Measurements from ENCODE around the gene NARS2. TPM values are rescaled to one million over a fixed set of nuclear protein-coding genes. Genes with fewer than 3 reads are reported as not detected.

Gene NARS2
- total RNA-seq, 1 experiment from 2014 or later = 33.2 TPM

DNA sequence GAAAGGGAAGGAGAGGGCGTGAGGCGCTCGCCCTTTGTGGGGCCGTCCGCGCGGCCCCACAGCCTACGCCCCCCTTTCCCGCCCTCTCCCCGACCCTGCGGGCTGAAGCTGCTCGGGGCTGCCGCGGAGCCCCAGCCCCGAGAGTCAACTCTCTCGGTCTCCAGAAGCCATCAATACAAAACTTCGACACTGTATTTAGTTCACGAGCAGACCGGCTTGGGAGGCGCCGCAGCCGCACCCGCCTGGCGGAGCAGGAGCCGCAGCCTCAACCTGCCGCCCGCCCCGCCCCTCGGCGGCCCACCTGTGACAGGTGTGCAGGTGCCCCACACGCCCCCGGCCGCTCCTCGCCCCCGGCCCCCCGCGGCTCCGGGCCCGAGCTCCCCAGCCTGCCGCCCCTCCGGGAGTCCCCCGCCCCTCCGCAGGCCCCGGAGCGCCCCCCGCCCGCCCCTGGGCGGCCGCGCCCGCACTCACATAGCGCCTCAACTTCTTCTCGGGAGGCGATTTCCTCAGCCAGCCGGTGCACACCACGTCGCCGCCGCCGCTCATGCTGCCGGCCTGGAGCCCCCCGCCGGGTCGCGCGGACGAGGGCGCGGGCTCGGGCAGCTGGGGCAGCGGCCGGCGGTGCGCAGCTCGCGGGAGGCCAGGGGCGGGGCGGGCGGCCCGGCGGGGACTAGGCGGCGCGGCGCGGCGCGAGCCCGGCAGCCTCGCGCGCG is 157.3 kb downstream of the NARS2 start, which contains the start of gene GAB2:
TSS of gene GAB2 (minus strand) at position 646 of the 713 bp plus-strand sequence. CDS start at position 546, 100 bp downstream.
- no peak for DNase-seq (ENCODE audit: extremely low read depth, low read depth)

- DNase-seq (ENCODE audit: extremely low read depth, low read depth) = peak; percentile 67
Measured at GRCh38 chr11:78416285-78417174, 158.1 kb downstream of the NARS2 start.

DNA sequence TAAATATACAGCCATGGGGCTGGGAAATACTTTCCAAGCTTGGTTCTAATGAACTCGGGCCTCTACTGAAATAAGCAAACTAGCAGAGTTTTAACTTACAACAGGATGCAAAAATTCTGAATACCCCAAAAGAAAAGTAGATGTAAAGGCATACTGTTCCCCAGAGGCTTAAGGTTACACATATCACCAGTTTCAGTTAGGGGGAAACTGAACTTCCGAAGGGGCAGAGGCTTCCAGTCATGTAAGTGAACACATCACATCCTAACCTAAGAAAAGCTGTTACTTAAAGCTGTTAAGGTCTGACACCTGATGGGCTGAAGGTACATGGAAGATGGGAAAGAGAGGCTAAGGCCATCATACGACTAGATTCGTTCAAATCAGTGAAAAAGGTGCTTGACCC is 159.3 kb downstream of the NARS2 start:
- DNase-seq (ENCODE audit: extremely low read depth, low read depth) = no peak

DNA sequence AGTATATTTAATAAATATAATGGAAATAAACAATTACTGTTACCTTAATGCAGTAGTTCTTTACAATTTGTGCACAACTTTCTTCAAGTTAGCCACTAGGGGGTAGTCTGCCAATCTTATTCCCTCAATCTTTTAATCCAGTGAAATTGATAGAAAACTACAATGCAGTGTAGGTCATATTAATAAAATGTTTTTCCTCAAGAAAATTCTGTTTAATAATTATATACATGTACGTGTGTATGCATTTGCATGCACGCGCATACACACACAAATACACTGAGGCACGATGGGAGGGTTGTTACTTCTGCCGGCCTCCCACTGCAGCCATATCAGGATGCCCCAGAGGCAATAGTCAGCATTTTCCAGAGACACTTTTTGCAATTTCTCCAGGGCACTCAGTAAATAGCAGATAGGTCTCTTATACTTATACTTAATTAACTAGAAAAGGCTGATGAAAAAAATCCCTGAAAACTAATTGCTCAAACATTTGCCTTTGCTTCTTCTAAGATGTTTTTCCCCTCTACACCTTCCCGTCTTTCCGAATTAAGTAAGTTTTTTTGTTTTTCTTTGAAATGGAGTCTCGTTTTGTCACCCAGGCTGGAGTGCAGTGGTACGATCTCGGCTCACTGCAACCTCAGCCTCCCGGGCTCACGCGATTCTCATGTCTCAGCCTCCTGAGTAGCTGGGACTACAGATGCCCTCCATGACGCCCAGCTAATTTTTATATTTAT is 160.2 kb downstream of the NARS2 start:
- DNase-seq (ENCODE audit: extremely low read depth, low read depth) = no peak

DNA sequence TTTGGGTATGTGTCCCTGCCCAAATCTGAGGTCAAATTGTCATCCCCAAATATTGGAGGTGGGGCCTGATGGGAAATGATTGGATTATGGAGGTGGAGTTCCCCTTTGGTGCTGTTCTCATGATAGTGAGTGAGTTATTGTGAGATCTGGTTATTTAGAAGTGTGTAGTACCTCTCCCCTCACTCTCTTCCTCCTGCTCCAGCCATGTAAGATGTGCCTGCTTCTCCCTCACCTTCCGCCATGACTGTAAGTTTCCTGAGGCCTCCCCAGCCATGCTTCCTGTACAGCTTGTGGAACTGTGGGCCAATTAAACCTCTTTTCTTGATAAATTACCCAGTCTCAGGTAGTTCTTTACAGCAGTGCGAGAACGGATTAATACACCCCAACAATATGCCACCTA is 166.0 kb downstream of the NARS2 start:
- DNase-seq (ENCODE audit: extremely low read depth, low read depth) = no peak

GRCh38 chr11:78406568-78407196 is 168.0 kb downstream of the NARS2 start:
- DNase-seq (ENCODE audit: extremely low read depth, low read depth) = no peak

- DNase-seq (ENCODE audit: extremely low read depth, low read depth) = no peak
Measured at GRCh38 chr11:78405805-78406204, 168.9 kb downstream of the NARS2 start.

DNA sequence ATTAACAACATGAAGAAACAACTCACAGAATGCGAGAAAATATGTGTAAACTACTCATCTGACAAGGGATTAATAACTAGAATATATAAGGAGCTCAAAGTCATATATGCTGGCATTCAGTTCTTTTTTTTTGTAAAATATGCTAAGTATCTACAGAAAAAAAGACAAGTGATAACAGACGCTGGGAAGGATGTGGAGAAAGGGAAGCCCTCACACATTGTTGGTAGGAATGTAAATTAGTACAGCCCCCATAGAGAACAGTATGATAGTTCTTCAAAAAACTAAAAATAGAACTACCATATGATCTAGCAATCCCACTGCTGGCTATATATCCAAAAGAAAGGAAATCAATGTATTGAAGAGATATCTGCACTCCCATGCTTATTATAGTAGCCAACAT is 170.9 kb downstream of the NARS2 start:
- DNase-seq (ENCODE audit: extremely low read depth, low read depth) = no peak

- no peak for DNase-seq (ENCODE audit: extremely low read depth, low read depth)
Measured at GRCh38 chr11:78402847-78403246, 171.8 kb downstream of the NARS2 start.

- no peak for DNase-seq (ENCODE audit: extremely low read depth, low read depth)
Measured at GRCh38 chr11:78400702-78401101, 174.0 kb downstream of the NARS2 start.

DNA sequence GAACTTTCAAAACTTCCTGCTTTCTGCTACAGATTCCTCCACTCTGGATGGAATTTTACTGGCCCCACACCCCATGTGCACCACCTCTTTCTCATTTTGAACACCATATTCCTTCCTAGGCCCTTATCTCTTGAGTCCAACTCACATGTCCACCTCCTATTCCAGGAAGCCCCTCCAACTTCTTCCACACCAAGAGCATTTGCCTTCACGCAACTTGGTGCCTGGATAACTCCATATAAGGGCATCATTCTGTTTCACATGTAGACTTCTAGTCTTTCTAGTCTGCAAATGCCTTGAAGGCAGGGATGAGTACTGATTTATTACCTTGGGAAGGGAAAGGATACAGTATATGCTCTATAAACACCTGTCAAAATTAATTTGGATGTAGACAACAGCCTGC is 174.5 kb downstream of the NARS2 start:
- no peak for DNase-seq (ENCODE audit: extremely low read depth, low read depth)

DNA sequence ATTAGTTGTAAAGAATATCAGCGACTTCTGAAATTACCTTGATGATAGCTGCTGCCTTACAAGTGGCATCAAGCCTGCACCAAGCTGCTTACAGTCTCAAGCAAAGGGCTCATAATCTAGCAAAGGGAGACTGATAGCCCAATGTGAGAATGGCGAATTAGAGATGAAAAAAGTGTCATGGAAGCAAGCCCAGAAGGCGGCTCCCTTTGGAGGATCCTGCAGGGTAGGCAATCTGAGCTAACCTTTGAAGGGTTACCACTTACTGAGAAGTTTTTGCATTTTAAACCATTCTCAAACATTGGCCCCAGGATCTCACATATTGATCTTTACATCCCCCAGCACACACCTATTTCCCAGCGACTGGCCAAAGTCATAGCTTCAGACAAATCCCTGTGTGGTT is 175.5 kb downstream of the NARS2 start:
- no peak for DNase-seq (ENCODE audit: extremely low read depth, low read depth)

DNA sequence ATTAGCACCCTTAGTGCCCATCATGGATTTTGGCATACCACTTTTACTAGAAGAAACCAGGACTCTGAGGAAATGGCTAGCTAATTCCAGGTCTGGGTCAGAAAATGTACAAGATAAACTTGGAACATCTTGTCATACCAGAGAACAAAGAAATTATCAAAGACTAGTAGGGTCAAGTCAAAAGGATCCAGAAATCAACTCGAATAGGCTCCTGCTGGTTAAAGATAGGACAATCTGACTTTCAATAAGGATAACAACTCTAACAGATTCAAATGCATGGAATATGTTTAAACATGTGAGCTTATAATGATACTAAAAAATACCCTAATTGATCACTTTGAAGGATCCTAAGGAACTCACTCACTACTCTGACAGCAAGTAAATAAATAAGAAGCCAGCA is 175.9 kb downstream of the NARS2 start:
- no peak for DNase-seq (ENCODE audit: extremely low read depth, low read depth)

GRCh38 chr11:78397398-78397797 is 177.3 kb downstream of the NARS2 start:
- no peak for DNase-seq (ENCODE audit: extremely low read depth, low read depth)

DNA sequence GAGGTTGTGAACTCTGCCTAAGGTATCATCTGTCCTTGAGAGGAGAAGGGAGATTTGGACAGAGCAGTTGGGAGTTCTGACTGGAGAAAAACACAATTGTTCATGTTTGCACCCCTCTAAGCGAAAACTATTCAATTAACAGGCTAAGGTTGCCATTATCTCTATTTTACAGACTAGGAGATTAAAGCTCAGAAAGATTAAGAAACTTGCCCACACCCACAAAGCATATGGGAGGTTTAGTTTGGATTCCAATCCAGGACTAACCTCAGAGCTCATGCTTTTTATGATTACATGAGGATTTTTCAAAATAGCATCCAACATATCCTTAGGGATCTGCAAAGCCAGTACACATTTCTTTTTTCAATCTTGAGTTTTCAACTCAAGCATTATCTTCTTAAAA is 179.1 kb downstream of the NARS2 start:
- no peak for DNase-seq (ENCODE audit: extremely low read depth, low read depth)

- no peak for DNase-seq (ENCODE audit: extremely low read depth, low read depth)
Measured at GRCh38 chr11:78392854-78393253, 181.8 kb downstream of the NARS2 start.

DNA sequence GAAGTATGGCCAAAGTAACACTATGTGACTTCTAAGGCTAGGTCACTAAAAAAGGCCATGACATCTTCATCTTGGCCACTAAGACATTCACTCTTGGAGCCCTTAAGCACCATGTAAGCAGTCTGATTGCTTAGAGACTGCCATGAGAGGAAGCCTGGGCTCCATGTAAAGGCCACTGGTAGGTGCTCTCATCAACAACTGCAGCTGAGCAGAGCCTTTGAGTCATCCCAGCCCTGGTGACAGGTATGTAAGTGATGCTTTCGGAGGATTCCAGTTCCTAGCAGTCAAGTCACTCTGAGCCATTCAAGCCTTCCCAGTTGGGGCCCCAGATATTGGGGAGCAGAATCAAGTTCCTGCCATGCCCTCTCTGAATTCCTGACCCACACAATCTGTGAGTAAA is 183.2 kb downstream of the NARS2 start:
- DNase-seq (ENCODE audit: extremely low read depth, low read depth) = no peak

DNA sequence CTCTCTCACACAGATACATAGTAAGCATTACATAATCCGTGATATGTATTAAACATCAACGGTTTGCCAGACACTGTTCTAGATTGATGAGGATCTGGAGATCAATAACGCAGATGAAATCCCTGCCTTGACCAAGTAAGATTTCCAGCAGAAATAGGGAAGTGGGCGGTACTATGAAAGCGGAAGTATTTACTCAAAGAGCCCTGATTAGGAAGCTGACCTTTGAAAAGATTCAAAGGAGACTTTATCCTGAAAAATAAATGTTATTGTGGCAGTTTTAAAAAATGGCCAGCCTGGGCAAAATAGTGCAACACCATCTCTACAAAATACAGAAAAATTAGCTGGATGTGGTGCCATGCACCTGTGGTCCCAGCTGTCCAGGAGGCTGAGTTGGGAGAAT is 183.9 kb downstream of the NARS2 start:
- no peak for DNase-seq (ENCODE audit: extremely low read depth, low read depth)

DNA sequence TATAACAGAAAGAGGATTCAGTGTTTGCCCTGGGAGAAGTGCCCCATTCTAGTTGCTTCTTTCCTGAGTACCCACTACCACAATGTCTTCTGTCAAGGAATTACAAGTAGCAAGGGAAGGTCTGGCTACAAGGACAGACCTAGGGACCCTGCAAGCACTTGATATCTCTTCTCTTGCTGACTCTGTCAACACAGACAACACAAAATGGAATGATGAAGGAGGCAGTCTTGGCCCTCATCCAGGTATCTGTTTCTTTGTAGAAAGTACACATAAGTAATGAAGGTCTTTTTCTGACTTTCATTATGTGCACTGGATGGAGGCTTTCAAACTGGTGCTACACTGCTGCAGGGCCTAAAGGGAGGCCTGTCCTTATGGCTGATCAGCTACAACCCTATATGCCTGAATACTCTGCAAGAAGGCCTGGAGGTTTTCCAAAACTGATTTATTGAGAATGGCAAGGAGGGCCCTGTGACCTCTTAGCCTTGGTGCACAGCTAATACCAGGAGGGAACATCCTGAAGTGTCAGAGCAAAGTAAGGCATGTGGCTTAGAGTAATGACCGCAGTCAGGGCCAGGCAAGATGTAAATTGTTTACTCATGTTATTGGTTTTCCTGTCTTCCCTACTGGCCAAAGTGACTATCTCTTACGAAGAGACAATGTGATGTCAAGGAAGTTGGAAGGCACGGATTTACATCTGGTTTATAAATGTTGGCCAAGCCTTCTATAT is 188.3 kb downstream of the NARS2 start:
- DNase-seq (ENCODE audit: extremely low read depth, low read depth) = no peak
